Islet precursor cell (in vitro differentiated cells): Measurements from ENCODE around the gene GLUL.
"Not testable (repeated sequence)": the region's sequence is repeated elsewhere in the genome, so short reads cannot be mapped to it uniquely, and the experiment has no call there.

Source experiments
- DNase-seq: peaks from one replicate; pipeline ENCODE4 v3.0.0-alpha.2; 2018

GLUL gene

DNA sequence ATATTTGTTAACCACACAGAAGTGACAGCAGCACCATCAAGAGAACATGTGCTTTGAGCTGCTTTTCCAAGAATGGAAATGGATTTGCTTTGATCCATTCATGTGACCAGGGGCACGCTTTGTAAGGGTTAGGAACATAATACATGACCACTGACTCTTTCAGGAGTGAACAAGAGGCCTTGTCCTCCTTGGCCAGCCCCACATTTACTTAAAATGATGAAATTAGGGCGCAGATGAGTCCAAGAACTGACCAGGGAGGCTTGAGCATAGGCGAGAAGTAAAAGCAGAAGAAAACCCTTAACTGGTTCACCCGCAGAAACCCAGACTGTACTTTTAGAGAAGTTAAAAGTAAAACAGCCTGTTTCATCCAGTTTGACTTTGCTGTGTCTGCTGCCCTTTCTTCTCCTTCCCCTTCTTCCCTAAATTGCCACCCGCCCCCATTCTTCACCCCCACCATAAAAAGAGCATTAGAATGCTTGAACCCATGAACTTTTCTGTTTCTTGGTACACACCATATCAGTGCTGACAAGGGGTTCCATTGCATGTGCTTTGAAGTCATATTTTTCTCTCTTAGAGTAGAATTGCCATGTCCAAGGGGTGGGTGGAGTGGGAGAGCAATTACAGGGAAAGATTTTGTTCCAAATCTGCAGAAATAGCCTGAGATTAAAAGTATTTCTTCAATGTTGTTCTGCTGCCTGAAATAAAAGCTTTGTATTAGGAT is 2.6 kb upstream of the GLUL start:
- no peak for DNase-seq

DNA sequence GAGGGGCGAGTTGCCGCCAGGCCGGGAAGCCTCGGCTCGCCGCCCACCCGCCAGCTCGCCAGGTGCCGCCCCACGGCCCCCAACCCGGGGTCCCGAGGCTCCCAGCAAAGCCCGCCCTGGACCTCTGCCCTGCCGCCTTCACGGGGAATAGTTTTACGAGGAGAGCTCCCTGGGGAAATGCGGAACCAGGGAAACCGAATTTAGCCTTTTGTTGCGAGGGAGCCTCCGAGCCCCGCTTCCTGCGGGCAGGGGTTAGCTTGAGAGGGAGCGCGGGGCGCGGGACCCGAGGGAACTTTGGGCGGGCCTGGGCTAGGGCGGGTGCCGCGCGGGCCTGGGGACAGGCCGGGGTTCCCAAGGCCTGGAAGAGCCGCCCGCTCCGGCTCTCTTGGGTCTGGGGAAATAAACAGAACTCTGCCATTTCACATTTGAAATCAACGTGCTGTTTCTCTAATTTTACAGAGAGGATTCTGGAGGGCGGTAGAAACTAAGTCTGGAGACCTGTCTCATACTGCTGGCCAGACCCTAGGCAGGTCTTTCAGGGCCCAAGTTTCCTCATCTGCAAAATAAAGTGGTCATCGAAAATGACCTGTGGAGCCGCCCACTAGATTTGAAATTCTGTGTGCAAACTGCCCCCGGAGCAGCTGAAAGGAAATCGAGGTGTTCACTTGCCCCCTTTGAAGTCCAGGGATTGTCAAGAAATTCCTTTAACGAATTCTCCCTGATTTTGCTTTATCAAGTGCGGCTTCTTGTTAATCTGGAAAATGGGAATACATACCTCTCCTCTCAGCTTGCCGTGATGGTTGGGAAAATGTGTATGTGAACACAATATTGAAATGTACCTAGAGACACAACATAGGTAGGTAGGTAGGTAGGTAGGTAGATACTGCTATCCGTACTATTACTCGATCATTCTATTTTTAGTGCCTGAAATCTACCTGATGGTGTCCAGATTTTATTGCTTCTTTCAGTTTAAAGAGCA is 749 bp upstream of the GLUL start:
- DNase-seq: no peak

DNA sequence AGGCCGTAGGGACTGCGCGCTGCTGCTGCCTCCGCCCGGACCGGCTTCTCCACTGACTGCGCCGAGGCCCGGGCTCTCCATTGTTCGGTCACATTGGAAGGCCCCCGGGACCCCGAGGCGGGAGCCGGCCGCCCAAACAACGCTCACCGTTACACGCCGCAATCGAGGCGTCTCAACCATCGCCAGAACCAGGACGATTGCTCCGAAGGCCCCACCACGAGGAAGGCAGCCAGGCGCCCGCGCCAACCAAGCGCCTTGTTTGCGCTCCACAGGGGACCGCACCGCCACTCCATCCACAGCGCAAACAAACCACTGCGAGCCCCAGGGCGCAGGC is 595 bp downstream of the GLUL start:
- DNase-seq: no peak

DNA sequence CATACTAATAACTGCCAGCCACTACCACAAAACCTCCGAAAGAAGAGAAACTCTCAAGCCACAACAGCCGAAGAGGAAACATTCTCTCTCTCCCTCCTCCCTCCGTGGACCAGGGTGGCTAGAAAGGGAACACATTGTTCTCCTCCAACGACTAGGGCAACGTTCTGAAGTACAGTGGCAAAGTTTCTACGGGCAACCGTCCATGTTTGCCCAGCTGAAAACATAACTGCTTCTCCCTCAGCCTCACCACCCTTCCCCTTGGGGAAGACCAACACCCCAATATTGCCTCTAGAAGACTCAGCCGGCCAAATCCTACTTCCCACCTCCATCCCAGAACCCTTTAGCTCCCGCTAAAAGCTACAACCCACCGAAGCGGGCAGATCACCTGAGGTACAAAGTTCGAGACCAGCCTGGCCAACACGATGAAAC is 2.0 kb downstream of the GLUL start:
- DNase-seq: no peak

DNA sequence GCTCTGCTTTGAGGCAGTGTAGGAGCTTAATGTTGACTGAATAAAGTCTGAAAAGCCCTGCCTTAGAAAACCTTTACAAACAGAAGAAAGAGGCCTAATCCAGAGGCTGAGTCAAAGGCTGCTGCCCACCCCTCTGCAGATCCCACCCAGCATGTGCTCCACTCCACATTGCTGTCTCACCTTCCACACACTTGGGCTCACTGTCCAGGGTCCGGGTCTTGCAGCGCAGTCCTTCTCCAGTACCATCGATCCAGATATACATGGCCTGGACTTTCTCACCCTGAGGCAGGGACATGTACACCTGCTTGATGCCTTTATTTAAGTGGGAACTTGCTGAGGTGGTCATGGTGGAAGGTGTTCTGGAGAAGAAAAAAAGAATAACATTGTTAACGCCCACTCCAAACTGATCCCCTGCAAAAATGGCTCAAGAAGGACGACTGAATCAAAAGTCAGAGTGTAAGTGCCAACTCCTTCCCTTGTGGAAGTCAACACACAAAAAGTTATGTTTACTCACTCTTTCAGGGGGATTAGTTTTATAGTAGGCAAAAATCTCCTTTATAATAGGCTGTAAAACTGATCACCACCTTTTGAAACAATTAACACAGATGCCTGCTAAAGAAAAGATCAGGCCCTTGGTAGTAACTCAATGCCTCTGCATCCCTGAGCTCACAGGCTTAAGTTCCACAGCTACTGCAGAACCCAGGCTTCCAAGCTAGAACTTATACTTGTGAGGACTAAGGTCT is 3.0 kb downstream of the GLUL start:
- no peak for DNase-seq

DNA sequence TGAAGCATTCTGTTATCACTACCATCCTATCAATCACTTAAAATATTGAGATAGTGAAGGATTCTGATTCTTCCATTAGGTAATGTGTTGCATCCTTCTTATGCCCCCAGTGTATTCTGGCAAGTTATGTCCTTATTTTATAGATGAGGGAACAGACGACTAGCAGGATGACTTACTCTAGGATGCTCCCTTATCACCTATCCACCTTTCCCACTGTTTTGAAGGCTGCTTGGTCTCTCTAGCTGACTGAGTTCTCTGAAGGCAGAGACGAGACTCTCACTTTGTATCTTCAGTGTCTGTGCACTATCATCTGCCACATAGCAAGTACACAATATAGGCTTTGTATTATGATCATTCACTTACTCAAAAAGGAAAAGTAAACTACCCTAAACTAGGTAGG is 4.0 kb downstream of the GLUL start:
- no peak for DNase-seq

DNA sequence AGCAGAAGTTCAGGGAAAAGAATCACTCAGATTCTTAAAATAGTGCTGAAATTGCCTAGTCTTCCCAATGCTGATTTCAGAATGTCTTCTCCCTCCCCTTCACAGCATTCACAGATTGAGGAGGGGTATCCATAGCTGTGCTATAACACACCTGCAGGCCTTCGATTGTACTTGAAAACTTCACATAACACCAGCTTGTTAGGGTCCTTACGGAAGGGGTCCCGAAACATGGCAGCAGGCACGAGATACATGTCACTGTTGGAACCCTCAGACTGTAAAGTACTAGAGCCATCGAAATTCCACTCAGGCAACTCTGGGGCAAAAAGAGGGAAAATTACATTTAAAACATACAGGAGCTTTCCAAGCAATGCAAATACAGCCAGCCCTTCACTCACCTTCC is 4.6 kb downstream of the GLUL start:
- DNase-seq: no peak

DNA sequence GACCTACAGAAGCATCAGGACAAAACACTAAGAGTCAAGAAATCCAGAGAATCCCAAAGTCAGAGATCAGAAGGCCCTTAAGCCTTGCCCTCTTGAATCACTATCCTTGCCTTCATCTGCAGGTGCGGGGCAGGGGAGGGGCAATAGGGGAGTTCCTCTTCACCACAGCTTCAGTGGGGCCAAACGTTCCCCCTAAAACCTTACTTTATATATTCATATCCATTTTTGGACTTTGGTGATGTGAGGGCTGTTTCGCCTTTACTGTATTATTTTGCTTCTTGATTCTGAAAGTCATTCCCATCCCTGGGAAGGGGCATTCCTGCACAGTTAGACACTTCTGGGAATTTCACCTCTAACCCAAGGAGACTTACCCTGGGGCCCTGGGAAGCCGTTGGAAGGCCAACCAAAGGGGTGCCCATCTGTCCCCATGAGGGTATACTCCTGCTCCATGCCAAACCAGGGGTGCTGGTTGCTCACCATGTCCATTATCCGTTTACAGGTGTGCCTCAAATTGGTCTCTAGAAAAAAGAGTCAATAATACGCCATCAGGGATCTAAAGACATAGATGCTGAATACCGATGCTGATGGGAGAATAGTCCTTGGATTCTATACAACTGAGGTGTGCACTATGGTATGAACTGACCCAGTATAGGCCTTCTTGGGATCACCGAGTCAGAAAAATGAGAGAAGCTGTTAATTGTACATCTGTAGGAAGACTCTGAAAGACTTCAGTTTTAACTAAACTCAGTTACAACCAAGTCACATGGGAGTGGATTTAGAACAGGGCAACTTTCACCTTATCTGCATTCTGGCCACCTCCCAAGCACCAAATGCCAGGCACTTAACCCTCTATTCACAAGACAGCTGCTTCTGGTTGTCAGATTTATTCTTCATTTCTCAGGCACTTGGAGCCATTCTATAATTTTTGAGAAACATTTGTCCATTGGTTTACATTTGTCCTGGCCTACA is 5.4 kb downstream of the GLUL start:
- DNase-seq: no peak

DNA sequence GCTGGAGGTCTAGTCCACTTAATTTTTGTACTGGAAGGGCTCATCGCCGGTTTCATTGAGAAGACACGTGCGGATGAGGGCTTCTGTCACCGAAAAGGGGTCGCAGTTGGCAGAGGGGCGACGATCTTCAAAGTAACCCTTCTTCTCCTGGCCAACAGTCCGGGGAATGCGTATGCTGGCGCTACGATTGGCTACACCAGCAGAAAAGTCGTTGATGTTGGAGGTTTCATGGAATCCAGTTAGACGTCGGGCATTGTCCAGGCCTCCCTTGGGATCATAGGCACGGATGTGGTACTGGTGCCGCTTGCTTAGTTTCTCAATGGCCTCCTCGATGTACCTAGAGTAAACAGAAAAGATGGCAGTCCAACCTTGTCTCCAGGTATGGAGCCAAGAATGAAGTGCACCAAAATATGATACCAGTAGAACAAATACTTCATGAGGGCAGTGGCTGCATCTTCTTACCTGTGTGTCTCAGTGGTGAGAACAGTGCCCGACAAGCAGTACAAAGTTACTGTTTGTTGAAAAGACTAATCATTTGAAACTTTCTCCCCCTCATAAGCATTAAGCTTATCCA is 7.1 kb downstream of the GLUL start:
- DNase-seq: no peak

DNA sequence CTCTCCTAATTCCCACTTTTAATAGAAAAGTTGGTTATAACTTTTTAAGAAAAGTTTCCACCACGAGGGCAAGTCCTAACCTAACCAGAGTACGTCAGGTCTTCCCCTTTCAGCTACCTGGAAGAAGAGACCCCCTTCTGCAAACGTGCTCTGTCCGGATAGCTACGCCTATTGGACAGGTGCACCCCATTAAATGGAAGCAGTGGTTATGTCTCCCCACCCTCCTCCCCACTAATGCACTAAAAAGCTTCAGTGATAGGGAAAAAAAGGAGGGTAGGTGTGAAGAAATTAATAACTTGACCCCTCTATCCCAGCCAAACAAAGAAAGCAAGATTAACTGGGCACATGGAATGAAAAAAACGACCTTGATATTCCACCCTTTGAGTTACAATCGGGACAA is 7.7 kb downstream of the GLUL start:
- no peak for DNase-seq

DNA sequence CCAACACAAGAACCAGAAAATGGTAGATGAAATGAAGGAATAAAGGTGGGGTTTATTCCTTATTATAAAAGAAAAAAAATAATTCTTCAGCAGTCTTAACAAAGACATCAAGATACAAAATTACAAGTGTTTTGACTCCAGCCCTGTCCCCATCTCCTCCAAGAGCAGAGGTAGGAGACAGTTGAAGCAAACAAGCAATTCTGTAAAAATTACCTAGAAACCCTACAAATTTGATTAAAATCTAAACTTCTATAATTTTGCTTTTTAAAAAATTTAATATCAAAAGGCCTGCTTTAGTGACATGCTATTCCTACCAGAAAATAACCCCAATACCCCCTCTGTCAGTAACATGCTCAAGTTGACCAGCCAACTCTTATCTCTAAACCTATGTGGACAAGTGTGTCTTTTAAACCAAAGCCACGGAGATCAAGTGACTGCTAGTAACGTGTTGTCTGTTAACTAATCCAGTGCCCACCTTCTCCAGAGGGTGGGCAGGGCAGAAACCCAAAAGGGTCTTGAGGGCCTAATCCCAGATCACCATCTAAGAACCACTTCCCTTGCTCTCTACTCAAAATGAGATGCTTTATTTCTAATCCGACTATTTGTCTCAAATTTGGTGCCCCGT is 8.4 kb downstream of the GLUL start:
- DNase-seq: no peak

DNA sequence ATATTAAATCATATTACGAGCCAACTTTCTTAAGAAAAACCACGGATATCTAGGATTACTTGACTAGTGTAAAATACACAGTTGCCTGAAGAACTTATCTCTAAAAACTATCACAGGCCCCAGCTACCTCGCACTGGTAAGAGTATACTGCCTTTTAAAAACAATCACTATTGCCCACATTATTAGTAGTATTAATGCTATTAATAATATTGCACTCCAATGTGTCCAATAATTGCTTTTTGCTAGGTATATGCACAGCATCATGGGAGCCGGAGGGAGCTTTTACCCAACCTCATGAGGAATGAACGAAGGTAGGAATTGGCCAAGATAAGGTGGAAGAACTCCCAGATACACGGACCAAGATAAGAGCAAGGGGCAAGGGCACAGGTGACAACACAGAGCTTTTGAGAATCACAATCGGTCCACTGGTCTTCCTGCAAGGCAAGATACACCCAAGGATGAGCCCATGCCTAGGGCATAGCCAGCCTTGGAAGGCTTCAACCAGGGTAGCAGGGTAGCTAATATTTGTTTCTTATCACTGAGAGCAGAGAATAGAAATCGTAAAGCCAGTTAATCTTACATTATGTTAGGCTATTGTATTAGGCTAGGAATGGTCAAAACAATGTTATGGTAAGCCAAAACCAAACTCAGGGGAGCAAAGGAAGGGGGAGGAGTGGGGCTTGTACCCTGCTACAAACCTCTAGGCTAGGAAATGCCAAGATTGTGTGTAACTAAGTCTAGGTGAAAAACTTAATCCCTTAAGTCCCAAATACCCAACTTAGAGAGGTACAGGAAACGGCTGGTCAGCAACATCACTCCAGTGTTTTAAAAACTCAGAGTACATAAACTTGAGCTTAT is 9.4 kb downstream of the GLUL start:
- DNase-seq: no peak

DNA sequence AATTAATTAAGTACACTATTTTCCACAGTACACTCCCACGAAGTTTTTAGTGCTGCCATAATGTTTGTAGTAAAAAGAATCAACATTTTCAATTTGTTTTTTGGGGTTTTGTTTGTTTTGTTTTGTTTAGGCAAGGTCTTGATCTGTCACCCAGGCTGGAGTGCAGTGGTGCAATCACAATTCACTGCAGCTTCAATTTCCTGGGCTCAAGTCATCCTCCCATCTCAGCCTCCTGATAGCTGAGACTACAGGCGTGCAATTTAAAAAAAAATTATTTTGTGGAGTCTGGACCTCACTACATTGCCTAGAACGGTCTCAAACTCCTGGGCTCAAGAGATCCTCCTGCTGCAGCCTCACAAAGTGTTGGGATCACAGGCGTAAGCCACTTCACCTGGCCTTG is 11.4 kb downstream of the GLUL start:
- DNase-seq: no peak

DNA sequence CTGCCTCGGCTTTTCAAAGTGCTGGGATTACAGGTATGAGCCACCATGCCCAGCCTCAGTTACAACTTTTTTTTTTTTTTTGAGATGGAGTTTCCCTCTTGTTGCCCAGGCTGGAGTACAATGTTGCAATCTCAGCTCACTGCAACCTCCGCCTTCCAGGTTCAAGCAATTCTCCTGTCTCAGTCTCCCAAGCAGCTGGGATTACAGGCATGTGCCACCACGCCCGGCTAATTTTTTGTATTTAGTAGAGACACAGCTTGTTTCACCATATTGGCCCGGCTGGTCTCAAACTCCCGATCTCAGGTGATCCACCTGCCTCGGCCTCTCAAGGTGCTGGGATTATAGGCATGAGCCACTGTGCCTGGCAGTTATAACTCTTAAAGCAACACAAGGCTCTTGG is 11.8 kb downstream of the GLUL start:
- DNase-seq: not testable (repeated sequence)

DNA sequence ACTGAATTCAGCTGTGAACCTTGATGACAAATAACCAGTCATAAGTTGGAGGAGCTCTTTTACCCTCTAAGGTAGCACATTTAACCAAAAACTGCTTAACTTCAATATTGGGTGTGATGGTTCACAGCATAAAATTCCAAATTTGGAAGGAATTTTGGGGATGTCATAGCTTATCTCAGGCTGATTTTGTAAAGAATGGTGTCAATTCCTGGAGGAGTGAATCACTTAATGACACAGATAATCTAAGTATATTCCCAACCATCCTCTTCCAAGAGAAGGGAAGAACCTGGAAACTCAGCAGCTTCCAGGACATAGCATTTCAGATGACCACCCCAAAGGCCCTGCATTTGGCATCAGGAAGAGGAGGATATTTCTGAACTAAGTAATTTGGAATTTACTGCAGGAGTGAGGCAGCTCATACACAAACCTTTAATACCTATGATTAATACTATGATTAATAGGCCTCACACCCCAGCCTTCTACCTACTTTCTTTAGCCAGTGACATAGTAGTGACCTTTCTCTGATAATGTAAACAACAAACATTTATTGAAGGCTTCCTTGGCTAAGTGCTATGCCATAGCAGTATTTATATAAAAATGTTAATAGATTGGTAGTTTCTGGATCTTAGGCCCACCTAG is 14.5 kb downstream of the GLUL start:
- DNase-seq: no peak

DNA sequence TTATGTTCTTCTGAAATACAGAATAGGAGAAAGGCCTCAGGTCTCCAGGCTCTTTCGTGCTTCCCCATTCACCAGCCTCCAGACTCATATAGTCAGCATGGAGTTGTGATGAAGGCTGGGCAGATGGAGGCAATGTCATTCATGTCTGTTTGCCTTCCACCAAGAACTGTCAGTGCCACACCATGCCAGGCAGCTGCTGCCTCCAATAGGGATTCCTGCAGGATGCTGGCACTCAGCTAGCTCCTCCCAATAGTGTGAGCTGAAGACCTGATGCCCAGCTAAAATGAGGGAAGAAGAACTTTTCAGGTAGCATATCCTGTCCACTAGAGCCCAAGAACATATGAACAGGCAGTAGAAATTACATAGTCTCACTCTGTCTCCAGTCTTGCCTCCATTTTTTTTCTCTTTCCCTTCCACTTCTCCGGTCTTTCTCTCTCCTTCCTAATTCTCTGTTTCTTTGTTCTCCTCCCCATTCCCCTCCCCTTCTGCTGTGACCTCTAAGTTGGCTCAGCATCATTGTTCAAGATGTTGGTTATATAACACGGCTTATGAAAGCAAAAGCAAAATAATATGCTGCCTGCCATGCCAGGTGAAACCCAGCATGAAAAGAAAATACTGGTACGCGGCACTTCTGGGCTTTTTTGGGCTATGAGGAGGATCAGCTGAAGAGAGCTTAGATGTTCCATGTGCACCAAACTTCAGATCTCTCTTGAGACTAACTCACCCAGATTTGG is 17.3 kb downstream of the GLUL start:
- no peak for DNase-seq

DNA sequence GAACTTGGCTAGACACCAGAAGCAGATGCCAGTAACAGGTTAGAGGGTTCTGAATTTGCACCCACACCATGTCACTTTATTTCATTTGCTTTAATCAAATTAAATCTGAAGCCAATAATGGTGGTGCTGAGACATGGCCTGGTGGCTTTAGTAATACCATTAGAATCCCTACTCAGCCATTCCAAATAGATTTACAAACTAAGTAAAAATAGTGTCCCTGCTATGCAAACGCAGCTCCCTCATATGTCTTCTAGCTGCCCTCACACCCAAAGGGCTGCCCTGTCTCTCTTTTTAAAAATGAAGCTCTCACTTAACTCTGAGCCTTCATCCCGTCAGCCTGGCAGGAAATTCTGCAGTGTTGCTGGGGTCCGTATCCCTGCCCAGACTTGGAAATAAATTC is 21.1 kb downstream of the GLUL start:
- DNase-seq: no peak

DNA sequence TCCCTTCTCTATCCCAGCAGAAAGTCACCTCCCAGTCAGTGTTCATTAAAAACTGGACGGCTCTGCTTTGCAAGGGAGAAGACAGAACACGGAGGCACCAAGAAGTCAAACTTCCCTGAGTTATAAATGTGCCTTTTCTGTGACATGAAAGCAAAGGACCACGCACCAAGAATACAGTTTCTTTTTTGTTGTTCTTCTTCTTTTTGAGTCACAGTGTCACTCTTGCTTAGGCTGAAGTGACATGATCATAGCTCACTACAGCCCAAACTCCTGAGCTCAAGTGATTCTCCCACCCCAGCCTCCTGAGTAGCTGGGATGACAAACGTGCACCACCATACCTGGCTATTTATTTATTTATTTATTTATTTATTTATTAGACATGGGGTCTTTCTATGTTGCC is 22.7 kb downstream of the GLUL start:
- DNase-seq: no peak

DNA sequence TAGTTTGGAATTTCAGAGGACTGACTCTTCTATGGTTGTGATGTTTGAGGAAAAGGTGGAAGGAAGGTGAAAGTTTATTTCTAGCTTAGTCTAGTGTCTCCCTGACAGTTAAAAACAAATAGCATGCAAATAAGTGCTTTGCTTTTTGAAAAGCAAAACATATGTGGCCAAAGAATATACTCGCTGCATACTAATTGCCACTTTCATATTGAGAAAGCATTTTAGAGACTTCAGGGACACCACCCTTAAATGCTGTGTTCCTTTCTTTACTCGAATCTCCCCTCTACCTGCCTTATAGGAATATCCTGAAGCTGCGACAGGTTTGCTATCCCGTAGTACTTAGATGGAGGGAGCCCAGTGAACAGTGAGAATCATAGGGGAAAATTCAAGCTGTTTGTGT is 23.2 kb downstream of the GLUL start:
- DNase-seq: no peak
